Ovary (tissue), 3 donors: Measurements from ENCODE around the gene TMEM88.

Source experiments
- EP300 ChIP-seq: sonication (generic); formaldehyde crosslinking; IDR thresholded peaks from one replicate; pipeline ENCODE4 v1.6.1; 2017; ENCODE audit warnings: antibody characterized with exemption
- POLR2A ChIP-seq: fragments of 450-650 bp; IDR thresholded peaks from one replicate; pipeline ENCODE4 v1.6.1; 2017; ENCODE audit warnings: antibody characterized with exemption, mild to moderate bottlenecking, moderate library complexity
- TF ChIP-seq, protein P1 (sequence below), 3 donors: fragments of 450-650 bp in 2 of 3; fragments of 200-600 bp in 1 of 3; IDR thresholded peaks; one replicate each; pipeline versions ENCODE4 v1.5.1 to v1.8.0; 2016 to 2022; ENCODE audit warnings: antibody characterized with exemption in 3 of 3, mild to moderate bottlenecking in 1 of 3
- donor health status: DM: no; HTN: no; CAD: no.

GRCh38 chr17:7818026-7818425 lies 36.8 kb upstream of the TMEM88 start:
- TF ChIP-seq, protein P1, sequence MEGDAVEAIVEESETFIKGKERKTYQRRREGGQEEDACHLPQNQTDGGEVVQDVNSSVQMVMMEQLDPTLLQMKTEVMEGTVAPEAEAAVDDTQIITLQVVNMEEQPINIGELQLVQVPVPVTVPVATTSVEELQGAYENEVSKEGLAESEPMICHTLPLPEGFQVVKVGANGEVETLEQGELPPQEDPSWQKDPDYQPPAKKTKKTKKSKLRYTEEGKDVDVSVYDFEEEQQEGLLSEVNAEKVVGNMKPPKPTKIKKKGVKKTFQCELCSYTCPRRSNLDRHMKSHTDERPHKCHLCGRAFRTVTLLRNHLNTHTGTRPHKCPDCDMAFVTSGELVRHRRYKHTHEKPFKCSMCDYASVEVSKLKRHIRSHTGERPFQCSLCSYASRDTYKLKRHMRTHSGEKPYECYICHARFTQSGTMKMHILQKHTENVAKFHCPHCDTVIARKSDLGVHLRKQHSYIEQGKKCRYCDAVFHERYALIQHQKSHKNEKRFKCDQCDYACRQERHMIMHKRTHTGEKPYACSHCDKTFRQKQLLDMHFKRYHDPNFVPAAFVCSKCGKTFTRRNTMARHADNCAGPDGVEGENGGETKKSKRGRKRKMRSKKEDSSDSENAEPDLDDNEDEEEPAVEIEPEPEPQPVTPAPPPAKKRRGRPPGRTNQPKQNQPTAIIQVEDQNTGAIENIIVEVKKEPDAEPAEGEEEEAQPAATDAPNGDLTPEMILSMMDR (IDR thresholded peaks at IDR 0.05): no peak
- no peak for TF ChIP-seq POLR2A
- TF ChIP-seq EP300: no peak
